Measurements from ENCODE around the gene RPN1.
"Not testable (repeated sequence)": the region's sequence is repeated elsewhere in the genome, so short reads cannot be mapped to it uniquely, and the experiment has no call there.

Gene RPN1

DNA sequence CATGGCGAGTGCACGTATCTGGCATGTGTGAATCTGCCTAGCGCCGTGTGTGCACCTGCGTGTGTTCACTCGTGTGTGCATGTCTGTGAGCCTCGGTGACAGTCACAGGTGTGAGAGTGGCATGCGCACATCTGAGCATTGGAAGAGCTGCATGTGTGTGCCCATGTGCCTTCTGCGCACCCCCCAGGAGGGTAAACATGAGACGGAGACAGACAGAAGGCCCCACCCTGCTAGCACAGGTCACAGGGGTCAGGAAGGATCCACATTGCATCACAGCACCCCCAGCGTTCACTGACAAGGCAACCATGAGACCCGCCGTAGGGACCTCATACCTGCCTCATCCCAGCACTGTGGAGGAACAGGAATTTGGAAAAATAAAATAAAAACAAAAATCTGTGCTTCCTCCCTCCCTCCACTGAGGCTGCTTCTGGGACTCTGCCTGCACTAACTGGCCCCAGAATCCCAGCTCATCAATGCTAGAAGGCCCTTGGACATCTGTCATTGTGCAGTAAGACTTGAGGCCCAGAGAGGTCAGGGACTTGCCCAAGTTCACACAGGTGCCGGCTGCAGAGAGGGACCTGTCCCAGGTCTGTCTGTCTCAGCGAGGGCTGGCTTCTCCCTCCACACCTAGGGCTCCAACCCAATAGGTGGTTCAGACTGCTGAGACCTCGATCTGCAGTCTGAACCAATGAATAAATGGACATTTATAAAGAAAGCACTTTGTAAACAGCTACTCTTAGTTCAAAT is 37.4 kb downstream of the RPN1 start:
- no peak for DNase-seq (ENCODE audit: low read depth in 1 of 2, low spot score in 1 of 2)

DNA sequence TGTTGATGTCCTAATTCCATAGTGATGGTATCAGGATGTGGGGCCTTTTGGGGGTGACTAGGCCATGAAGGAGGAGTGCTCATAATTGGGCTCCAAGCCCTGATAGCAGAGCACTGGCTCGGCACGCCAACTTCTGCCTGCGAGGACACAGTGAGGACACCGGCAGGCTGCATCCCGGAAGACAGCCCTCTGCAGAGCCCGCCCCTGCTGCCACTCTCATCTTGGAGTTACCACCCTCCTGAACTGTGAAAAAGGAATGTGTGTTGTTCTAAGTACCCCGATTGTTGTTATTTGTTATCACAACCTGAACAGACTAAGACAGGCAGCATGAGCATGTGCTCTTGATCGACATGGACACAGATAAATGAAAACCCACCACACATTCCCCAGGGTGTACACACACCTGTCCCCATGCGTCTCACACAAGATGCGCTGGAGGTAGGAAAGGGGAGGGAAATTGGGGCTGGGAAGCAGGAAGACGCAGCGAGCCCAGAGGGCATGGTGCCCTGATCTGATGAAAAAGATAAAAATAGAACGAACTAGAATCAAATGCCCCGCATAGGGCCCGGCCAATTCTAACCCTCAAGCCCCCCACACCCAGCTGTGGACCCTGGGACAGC is 40.1 kb downstream of the RPN1 start:
- DNase-seq (ENCODE audit: low read depth in 1 of 2, low spot score in 1 of 2) = no peak

DNA sequence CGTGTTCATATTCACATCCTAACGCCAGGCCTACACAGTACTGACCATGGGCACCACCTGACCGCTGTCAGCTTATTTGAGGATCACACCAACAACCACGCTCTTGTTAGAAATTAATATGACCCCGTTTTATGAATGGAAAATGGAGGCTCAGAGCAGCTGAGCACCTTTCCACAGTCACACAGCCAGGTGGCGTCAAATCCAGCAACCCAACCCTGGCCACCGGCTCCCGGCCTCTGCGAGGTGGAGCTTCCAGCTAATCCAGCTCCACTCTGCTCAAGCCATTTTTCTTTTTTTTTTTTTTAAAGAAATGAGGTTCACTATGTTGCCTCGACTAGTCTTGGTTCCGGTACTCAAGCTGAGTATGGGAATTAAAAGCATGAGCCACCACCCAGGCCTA is 41.3 kb downstream of the RPN1 start:
- no peak for DNase-seq (ENCODE audit: low read depth in 1 of 2, low spot score in 1 of 2)

DNA sequence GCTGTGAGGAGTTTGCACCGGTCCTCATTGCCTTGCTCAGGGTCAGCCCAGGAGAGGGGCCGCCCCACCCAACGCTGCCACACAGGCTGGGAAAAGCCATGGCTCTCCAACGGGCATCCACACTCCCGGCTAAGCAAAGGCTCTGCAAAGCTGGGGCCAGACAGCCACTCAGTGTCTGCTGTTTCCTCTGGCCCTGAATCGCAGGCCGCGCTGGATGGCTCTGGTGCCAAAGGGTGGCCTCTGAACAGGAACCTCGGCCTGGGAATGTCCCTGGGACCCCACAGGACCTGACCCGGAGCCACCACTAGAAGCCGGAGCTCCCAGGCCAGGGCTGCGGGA is 42.9 kb downstream of the RPN1 start:
- DNase-seq (ENCODE audit: low read depth in 1 of 2, low spot score in 1 of 2) = no peak

DNA sequence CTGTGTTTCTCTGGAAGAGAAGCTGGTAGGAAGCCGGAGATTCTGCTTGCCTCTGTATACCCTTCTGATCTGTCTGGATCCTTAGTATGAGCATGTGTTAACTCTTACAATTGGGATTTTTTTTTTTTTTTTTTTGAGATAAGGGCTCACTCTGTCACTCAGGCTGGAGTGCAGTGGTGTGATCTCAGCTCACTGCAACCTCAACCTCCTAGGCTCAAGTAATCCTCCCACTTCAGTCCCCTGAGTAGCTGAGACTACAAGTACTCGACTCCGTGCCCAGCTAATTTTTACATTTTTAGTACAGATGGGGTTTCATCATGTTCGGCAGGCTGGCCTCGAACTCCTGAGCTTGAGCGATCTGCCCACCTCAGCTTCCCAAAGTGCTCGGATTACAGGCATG is 44.5 kb downstream of the RPN1 start:
- DNase-seq (ENCODE audit: low read depth in 1 of 2, low spot score in 1 of 2) = no peak

DNA sequence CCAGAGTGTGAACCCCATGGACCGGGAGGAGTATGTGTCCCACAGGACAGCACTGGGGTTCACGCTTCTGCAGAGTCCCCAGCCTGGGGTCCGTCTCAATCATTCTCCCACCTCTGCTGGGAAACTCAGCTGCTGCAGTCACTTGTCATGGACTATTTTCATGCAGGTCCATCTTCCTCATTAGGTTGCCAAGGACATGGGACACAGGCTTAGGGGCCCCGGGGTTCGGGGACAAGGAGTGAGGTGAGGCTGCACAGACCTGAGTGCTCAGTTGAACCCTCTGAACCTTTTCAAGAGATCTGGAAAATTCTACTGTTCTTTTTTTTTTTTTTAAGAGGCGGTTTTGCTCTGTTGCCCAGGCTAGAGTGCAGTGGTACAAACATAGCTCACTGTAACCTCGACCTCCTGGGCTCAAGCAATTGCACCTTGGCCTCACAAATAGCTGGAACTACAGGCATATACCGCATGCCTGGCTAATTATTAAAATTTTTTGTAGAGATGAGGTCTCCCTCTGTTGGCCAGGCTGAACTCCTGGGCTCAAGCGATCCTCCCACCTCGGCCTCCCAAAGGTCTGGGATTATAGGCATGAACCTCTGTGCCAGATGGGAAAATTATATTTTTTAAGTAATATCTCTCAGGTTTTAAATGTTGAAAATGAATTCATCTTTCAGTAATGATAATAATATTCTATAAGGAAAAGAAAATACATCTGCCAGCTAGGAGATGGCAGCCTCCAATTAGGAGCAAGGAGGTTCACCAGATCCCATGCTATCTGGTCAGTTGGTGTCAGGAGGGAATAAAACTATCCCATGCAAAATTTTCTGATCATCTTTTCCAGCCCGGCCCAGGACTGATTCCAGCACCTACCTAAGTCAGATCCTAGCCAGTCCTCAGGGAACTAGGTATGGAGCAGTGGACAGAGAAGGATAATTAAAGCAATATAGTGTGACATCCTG is 45.2 kb downstream of the RPN1 start:
- DNase-seq (ENCODE audit: low read depth in 1 of 2, low spot score in 1 of 2) = no peak

DNA sequence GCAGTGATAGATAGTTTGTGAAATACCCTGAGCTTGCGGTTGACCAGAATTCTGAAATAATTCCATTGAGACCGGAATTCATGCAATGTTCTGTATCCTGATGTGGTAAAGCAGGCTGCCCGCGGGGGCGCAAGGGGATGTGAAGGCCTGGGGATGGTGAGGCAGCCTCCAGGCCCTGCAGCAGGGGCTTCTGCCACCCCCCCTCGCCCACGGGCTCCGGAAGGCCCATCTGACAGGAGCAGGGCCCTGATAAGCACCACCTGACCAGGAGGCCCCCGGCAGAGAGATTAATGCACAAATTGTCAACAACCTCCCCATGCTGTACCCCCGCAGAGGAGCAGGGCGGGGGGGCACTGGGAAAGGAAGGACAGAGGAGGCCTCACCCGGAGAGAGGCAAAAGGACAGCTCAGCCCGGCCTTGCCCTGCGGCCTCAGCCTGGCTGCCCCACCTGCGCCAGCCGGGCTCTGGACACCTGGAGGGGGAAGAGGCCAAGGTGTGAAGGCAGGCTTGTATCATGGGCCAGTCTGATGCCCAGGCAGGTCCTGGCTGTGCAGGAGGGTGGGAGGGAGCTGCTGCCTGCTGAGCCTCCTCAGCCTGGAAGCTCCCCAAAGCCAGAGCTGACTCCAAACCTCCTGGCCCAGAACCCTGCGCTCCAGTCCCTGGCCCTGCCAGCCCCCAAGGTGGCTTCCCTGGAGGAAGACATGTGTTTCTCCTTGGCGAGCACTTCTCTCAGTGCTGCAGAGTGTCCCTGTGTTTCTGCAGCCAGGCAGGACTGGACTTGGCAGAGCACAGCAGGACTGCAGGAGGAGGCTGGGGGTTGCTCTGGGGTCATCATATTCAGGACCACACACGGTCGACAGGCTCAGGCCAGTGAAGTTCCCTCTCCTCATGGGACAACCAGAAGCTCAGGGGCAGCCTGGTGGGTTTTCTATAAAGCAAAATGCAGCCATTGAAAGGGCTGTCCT is 46.5 kb downstream of the RPN1 start:
- DNase-seq (ENCODE audit: low read depth in 1 of 2, low spot score in 1 of 2) = no peak

DNA sequence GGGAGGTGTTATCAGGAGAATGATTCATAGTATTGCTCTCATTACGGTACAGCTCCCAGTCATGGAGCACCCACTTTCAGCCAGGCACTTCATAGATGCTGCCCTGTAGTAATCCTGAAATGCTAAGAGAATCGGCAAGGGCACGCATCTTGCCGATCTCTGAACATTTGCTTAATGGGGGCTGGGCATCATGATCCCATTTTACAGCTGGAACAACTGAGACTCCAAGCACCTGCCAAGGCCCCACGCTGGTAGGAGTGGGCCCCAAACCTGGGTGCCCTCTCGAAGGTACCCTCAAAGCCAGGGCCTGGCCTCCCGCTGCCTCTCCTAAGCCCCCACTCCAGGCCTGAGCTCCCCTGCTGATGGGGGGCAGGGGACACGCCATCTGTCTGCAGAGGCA is 47.3 kb downstream of the RPN1 start:
- DNase-seq (ENCODE audit: low read depth in 1 of 2, low spot score in 1 of 2) = no peak

DNA sequence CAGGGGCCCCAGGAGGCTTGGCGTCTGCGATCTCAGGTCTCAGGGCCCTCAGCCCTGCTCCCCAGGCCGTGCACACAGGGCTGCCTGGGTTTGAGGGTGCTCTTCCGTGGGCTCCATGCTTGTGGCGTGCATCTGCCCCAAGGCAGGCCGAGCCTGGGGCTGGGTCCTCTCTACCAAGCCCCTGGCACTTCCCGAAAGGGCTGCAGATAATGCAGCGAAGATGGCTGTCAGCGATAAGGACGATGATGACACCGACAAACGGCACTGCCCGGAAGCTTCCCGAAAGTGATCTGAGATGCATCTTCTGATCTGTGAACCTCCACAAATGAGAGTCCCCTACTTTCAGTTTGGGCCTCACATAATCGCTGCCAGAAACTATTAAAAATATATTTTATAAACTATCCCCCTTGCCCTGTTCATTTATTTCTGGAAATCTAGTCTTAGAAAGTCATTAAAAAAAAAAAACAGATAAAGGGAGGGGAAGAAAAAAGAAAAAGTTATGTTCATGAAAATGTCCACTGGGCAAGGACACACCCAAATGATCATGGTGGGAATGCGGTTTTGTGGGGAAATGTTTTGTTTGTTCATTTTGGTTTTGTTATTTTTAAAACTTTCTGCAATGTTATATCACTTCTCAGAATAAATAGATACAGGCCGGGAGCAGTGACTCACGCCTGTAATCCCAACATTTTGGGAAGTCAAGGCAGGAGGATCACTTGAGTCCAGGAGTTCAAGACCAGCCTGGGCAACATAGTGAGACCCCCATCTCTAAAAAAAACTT is 51.5 kb downstream of the RPN1 start:
- DNase-seq (ENCODE audit: low read depth in 1 of 2, low spot score in 1 of 2) = no peak

DNA sequence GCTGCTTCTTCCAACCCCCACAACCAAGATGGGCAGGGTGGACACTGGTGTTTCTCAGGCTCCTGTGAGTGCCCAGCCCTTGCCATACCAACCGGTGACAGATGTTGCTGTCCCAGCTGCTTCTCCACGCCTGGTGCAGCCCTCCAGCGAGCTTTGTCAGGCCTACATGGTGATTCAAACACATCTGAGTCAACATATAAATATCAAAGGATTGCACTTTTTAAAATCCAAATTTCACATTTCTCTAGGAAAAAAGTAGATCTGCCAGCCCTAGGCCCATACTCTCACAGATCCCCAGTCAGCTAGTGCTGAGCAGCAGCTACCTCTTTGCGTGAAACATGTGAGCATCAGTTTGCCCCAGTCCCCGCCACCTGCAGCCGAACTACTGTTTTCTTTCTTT is 52.7 kb downstream of the RPN1 start:
- no peak for DNase-seq (ENCODE audit: low read depth in 1 of 2, low spot score in 1 of 2)

DNA sequence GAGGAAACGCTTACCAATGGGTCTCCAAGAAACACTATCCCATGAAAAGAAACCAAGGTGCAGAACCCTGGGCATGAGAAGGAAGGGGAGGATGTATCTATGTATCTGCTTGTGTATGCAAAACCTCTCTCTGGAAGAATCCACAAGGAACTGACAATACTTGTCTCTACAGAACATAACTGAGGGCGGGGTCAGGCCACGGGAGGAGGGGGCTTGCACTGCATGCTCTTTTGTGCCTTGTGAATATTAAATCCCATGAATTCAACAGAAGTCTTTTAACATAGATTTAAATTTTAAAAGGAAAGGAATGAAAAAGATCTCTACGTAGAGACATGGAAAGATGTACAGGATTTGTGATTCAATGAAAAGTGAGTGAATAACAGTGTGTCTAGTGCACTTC is 57.8 kb downstream of the RPN1 start:
- DNase-seq (ENCODE audit: low read depth in 1 of 2, low spot score in 1 of 2) = no peak

DNA sequence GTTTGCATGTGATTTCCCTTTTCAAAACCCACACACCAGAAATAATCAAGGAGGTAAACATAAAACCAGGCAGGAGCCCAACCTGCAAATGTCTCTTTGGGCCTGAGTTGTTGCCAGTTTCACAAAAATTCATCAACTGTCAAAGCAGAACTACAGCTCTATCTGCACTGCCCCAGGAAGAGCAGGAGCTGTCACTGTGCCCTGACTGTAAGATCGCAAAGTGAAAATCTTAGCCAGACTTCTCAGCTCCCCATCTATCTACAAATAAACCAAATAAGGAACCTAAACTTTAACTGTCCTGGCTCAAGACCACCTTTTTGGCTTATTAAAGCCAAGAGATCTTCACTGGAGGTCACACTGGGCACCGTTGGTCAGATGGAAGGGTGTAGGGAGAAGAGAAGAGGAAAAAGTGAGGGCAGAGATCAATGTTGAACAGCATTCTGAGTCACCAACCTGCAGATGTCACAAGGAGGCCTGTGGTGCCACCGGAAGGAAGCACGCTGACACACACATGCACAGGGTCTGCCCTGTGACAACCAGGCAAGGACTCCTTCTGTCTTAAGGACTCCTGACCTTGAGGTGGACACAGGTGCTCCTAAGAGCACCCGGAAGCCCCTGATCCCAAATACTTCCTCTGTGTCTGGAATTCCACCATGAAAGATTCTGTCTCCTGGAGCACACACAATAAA is 58.7 kb downstream of the RPN1 start:
- DNase-seq (ENCODE audit: low read depth in 1 of 2, low spot score in 1 of 2) = no peak

DNA sequence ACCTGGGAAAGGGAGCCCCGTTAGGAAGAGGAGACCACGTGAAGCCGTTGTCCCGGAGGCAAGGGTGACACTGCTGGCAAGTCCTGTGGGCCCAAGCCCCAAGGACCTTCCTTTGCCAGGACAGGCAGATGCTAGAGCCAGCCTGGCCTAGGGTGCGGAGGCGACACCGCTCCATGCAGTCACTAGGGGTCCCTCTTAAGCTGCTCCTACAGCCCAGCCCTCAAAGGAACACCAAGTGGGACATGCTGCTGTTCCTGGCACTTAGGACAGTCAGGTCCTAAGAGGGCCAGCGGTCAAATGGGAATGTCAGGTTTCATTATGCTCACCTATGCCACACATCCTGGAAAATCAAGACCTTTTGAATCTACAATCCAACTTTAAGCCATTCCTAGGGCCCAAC is 59.7 kb downstream of the RPN1 start:
- DNase-seq (ENCODE audit: low read depth in 1 of 2, low spot score in 1 of 2) = no peak

DNA sequence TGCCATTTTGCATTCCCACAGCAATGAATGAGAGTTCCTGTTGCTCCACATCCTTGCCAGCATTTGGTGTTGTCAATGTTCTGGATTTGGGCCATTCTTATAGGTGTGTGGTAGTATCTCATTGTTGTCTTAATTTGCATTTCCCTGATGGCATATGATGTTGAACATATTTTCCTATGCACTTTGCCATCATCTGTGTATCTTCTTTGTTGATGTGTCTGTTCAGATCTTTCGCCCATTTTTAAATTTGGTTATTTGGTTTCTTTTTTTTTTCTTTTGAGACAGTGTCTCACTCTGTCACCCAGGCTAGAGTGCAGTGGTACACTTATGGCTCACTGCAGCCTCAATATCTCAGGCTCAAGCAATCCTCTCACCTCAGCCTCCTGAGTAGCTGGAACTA is 60.6 kb downstream of the RPN1 start:
- DNase-seq (ENCODE audit: low read depth in 1 of 2, low spot score in 1 of 2) = not testable (repeated sequence)

DNA sequence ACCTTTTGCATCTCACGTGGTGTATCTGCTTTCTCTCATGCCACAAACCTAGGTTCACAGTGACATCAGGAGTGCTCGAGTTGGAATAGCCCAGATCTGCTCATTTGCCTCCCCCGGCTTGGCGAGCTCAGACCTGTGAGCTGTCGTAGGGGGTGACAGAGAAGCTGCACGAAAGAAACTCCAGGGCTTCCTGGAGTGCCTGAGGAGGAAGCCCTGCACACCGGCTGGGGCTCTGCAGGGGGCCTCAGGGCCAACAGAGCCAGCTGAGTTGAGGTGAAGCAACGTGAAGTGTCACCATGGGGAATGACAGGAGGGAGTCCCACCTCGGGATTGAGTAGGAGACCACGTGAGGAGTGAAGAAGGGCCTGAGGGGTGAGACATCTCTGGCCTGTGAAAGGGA is 62.5 kb downstream of the RPN1 start:
- DNase-seq (ENCODE audit: low read depth in 1 of 2, low spot score in 1 of 2) = no peak

DNA sequence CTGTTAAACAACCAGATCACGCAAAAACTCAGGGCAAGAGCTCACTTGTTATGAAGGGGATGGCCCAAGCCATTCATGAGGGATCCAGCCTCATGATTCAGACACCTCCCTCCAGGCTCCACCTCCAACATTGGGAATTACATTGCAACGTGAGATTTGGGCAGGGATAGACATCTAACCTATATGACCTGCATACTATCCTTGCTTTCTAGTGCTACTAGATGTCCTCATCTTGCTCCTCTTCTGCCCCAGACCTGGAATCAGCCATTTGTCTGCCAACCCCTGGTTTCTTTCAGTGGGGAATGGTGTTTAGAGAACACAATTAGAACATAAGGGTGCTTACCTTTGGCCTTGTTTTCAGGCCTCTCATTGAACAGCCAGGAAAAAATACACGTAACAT is 63.2 kb downstream of the RPN1 start:
- DNase-seq (ENCODE audit: low read depth in 1 of 2, low spot score in 1 of 2) = no peak

DNA sequence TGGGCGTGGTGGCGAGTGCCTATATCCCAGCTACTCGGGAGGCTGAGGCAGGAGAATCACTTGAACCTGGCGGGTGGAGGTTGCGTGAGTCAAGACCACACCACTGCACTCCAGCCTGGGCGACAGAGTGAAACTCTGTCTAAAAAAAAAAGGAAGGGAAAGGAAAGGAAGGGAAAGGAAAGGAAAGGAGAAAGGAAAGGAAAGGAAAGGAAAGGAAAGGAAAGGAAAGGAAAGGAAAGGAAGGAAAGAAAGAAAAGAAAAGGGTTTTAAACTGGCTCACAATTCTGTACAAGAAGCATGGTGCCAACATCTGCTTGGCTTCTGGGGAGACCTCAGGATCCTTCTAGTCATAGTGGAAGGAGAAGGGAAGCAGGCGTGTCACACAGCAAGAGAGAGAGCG is 63.7 kb downstream of the RPN1 start:
- not testable (repeated sequence) for DNase-seq (ENCODE audit: low read depth in 1 of 2, low spot score in 1 of 2)

DNA sequence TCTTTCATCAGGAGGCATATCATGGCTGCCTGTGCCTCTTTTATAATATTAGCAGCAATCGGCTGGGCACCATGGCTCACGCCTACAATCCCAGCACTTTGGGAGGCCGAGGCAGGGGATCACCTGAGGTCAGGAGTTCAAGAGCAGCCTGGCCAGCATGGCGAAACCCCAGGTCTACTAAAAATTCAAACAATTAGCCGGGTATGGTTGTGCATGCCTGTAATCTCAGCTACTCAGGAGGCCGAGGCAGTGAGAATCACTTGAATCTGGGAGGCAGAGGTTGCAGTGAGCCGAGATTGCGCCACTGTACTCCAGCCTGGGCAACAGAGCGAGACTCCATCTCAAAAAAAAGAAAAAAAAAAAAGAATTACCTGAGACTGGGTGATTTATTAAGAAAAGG is 64.2 kb downstream of the RPN1 start:
- DNase-seq (ENCODE audit: low read depth in 1 of 2, low spot score in 1 of 2) = not testable (repeated sequence)

DNA sequence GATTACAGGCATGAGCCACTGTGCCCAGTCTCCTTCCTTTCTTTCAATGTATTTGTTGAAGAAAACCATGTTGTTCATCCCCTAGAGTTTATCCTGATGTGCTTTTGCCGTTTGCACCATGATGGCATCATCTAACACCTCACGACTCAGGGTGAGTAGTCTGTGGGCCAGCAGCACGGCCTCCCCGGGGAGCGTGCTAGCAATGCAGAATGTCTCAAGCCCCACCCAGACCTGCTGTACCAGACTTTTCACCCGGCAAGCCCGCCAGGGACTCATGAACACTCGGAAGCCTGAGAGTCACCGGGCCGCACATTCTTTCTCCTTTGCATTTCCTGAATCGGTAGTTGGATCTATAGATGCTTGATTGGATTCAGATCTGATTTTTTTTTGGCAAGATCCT is 64.6 kb downstream of the RPN1 start:
- no peak for DNase-seq (ENCODE audit: low read depth in 1 of 2, low spot score in 1 of 2)

DNA sequence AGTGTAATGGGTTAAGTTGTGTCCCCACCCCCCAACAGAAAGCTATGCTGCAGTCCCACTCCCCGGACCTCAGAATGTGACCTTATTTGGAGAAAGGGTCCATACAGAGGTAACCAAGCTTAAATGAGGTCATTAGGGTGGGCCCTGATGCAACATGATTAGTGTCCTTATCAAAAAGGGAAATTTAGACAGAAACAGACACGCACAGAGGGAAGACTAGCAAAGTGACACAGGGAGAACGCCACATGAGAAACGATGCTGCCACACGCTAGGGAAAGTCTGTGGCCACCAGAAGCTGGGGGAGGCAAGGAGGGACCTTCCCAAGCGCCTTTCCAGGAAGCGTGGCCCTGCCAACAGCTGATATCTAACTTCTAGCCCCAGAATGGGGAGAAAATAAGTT is 65.4 kb downstream of the RPN1 start:
- DNase-seq (ENCODE audit: low read depth in 1 of 2, low spot score in 1 of 2) = no peak

All from activated T-helper 1 cell treated with anti-CD3 and anti-CD28 coated beads, Interleukin-2, amount 50 U/mL, for 16 hours (primary cell).